Skeletal muscle satellite cell (primary cell): ENCODE data around the gene FCRL5.
"Not testable (repeated sequence)": the region's sequence is repeated elsewhere in the genome, so short reads cannot be mapped to it uniquely, and the experiment has no call there.

Source experiments
- H3K27me3 ChIP-seq: 2 replicates; pipeline ENCODE4 v1.7.0; 2013; ENCODE audit warnings: low read length; ENCODE audit not compliant: control insufficient read depth, insufficient read depth
- H3K36me3 ChIP-seq: 2 replicates; pipeline ENCODE4 v1.7.0; 2013; ENCODE audit warnings: mild to moderate bottlenecking, control low read depth, low read length; ENCODE audit not compliant: insufficient read depth
- H3K4me1 ChIP-seq: 2 replicates; pipeline ENCODE4 v1.7.0; 2013; ENCODE audit warnings: low read length; ENCODE audit not compliant: control insufficient read depth, insufficient read depth
- H3K4me2 ChIP-seq: 2 replicates; pipeline ENCODE4 v1.7.0; 2013; ENCODE audit warnings: mild to moderate bottlenecking, low read length
- H3K4me3 ChIP-seq: 2 replicates; pipeline ENCODE4 v1.7.0; 2013; ENCODE audit warnings: low read length
- H3K9ac ChIP-seq: 2 replicates; pipeline ENCODE4 v1.7.0; 2013; ENCODE audit warnings: mild to moderate bottlenecking, low read depth, low read length, moderate library complexity
- H3K9me3 ChIP-seq: replicated peaks from 2 replicates; pipeline ENCODE4 v1.7.0; 2013; ENCODE audit warnings: mild to moderate bottlenecking, control low read depth, low read length

The FCRL5 gene

DNA sequence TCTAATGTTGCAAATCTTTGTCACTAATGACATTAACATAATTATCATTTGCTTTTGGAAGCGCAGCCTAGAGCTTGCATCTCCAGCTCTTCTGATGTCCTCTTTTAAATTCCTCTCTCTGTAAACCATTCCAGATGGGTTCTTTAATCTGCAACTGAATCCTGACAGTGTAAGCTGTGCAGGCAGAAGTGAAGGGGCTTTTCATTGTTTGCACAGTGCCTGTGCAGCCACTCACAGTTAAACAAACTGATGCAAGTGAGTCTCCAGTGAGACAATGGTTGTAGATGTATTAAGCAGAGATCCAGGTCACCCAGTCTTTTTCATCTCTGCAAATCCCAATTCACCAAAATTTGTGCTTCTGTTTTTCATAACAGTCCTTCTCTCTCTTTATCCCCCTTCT, 22.5 kb upstream of the FCRL5 start:
- no peak overlapping the region for H3K9ac ChIP-seq
- H3K4me1 ChIP-seq: no peaks in the 10 kb centered on the region
- H3K36me3 ChIP-seq: no peaks in the 10 kb centered on the region
- peaks cover 7% of the 10 kb centered on the region for H3K27me3 ChIP-seq
- no peak overlapping the region for H3K4me2 ChIP-seq
- H3K4me3 ChIP-seq: no peak overlapping the region
- no peaks in the 10 kb centered on the region for H3K9me3 ChIP-seq

DNA sequence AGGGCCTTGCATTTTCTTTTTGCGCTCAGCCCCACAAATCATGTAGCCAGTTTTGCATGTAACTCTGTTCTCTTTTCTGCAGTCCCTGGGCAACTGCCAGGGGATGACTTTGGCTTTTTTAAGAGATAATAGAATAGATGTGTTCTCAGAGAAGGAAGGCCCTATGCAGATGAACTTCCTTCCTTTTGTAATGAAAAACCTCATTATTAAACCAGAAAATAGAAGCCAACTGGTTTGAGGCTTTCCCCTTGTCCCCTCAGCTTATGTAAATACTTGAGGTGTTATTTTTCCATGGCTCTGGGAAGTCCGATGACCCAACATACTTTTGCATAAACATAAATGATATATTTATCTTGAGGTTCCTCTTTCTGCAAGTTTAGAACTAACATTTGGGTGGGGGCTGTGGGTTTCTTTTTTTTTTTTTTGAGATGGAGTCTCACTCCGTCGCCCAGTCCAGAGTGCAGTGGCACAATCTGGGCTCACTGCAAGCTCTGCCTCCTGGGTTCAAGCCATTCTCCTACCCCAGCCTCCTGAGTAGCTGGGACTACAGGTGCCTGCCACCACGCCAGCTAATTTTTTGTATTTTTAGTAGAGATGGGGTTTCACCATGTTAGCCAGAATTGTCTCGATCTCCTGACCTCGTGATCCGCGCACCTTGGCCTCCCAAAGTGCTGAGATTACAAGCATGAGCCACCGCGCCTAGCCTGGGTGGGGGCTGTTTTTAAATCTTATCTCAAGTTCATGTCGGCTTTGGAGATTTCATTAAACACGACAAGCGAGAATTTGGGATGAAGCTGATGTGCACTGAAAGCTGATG, 14.4 kb upstream of the FCRL5 start:
- Histone ChIP-seq H3K9me3 (no peaks in the 10 kb centered on the region), H3K9ac (no peak overlapping the region), H3K36me3 (no peaks in the 10 kb centered on the region), H3K4me1 (no peaks in the 10 kb centered on the region), H3K27me3 (peaks cover 2% of the 10 kb centered on the region), H3K4me3 (no peak overlapping the region), H3K4me2 (no peak overlapping the region)

- peaks cover 2% of the 10 kb centered on the region for H3K27me3 ChIP-seq
- H3K9ac ChIP-seq: no peak overlapping the region
- no peak overlapping the region for H3K4me3 ChIP-seq
- H3K4me1 ChIP-seq: no peaks in the 10 kb centered on the region
- no peaks in the 10 kb centered on the region for H3K36me3 ChIP-seq
- no peak overlapping the region for H3K4me2 ChIP-seq
- no peaks in the 10 kb centered on the region for H3K9me3 ChIP-seq
These were observed 10.2 kb upstream of the FCRL5 start for GRCh38 chr1:157562515-157562914.

DNA sequence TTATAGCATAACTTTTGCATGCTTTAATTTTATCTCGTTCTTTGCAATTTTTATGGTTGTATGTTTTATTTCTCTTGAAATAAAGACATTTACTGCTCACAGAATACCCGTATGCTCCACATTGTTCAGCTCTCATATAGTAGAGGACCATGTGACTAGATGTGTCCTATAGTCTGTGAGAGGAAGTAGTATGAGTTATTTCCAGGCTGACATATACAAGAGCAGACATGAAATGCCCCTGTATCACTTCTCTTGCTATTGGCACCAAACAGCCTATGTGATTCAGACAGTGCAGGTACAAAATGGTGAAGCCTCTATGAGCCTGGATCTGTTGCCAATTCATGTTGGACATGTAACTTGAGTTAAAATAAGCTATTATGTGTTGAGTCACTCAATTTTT, 5.8 kb upstream of the FCRL5 start:
- Histone ChIP-seq H3K27me3 (peaks cover 2% of the 10 kb centered on the region), H3K4me2 (no peak overlapping the region), H3K4me1 (no peaks in the 10 kb centered on the region), H3K9ac (no peak overlapping the region), H3K36me3 (no peaks in the 10 kb centered on the region), H3K9me3 (no peaks in the 10 kb centered on the region), H3K4me3 (no peak overlapping the region)

- H3K9me3 ChIP-seq, H3K4me1 ChIP-seq: not testable (repeated sequence)
These were observed 4.2 kb downstream of the FCRL5 start for GRCh38 chr1:157548081-157548480.

DNA sequence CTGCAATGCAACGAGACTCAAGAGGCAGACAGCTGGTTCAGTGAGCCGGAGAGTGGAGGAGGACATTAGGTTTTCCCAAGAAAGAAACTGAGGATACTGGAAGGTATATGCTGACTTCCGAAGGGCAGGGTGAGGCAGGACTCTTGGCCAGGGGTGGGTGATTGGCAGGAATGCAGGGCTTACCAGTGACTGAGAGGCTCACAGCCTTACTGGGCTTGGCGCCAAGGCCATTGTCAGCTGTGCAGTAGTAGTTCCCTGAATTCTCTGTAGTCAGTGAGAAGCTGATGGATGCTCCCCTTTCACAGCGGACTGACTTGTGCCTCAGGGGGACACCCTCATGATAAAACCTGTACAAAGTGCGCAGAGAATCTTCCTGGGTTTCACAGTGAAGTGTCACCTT, 9.6 kb downstream of the FCRL5 start:
- H3K4me3 ChIP-seq: no peak overlapping the region
- H3K9me3 ChIP-seq: no peaks in the 10 kb centered on the region
- no peaks in the 10 kb centered on the region for H3K27me3 ChIP-seq
- H3K36me3 ChIP-seq: no peaks in the 10 kb centered on the region
- H3K4me2 ChIP-seq: no peak overlapping the region
- H3K4me1 ChIP-seq: no peaks in the 10 kb centered on the region
- H3K9ac ChIP-seq: no peak overlapping the region

More at GRCh38 chr1:157548081-157548480, 4.2 kb downstream of the FCRL5 start:
- H3K4me3 ChIP-seq, H3K9ac ChIP-seq, H3K4me2 ChIP-seq, H3K36me3 ChIP-seq, H3K27me3 ChIP-seq: not testable (repeated sequence)

- H3K4me3 ChIP-seq: no peak overlapping the region
- no peak overlapping the region for H3K9ac ChIP-seq
- H3K9me3 ChIP-seq: no peaks in the 10 kb centered on the region
- H3K36me3 ChIP-seq: no peaks in the 10 kb centered on the region
- H3K27me3 ChIP-seq: no peaks in the 10 kb centered on the region
- H3K4me2 ChIP-seq: no peak overlapping the region
- no peaks in the 10 kb centered on the region for H3K4me1 ChIP-seq
These were observed 11.5 kb downstream of the FCRL5 start for GRCh38 chr1:157540852-157541251.

GRCh38 chr1:157540160-157540748, 12.1 kb downstream of the FCRL5 start:
- no peak overlapping the region for H3K9ac ChIP-seq
- no peak overlapping the region for H3K4me2 ChIP-seq
- H3K4me3 ChIP-seq: no peak overlapping the region
- H3K27me3 ChIP-seq: no peaks in the 10 kb centered on the region
- H3K9me3 ChIP-seq: no peaks in the 10 kb centered on the region
- H3K36me3 ChIP-seq: no peaks in the 10 kb centered on the region
- no peaks in the 10 kb centered on the region for H3K4me1 ChIP-seq

DNA sequence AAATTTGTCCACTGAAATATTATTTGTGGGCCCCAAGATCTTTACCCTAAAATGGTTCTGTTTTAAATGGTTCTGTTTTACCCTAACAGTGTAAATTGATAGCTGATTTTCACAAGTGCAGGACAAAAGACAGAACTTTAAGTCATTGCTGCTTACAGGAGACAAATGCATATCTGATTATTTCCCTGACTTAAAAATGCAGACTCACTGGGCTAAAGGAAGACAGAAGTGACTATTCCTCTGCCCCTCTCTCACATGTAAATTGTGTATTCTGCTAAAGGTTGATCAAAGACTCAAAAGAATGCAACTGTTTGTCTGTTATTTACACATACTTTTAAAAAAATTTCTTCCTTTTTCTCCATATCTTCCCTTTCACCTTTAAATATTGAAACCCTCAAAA, 12.7 kb downstream of the FCRL5 start:
- no peaks in the 10 kb centered on the region for H3K27me3 ChIP-seq
- no peaks in the 10 kb centered on the region for H3K9me3 ChIP-seq
- H3K9ac ChIP-seq: no peak overlapping the region
- no peak overlapping the region for H3K4me2 ChIP-seq
- H3K36me3 ChIP-seq: no peaks in the 10 kb centered on the region
- no peak overlapping the region for H3K4me3 ChIP-seq
- no peaks in the 10 kb centered on the region for H3K4me1 ChIP-seq

- no peak overlapping the region for H3K4me3 ChIP-seq
- H3K4me1 ChIP-seq: no peaks in the 10 kb centered on the region
- H3K27me3 ChIP-seq: no peaks in the 10 kb centered on the region
- no peak overlapping the region for H3K9ac ChIP-seq
- H3K4me2 ChIP-seq: no peak overlapping the region
- no peaks in the 10 kb centered on the region for H3K36me3 ChIP-seq
- no peaks in the 10 kb centered on the region for H3K9me3 ChIP-seq
These were observed 19.7 kb downstream of the FCRL5 start for GRCh38 chr1:157532569-157532968.

DNA sequence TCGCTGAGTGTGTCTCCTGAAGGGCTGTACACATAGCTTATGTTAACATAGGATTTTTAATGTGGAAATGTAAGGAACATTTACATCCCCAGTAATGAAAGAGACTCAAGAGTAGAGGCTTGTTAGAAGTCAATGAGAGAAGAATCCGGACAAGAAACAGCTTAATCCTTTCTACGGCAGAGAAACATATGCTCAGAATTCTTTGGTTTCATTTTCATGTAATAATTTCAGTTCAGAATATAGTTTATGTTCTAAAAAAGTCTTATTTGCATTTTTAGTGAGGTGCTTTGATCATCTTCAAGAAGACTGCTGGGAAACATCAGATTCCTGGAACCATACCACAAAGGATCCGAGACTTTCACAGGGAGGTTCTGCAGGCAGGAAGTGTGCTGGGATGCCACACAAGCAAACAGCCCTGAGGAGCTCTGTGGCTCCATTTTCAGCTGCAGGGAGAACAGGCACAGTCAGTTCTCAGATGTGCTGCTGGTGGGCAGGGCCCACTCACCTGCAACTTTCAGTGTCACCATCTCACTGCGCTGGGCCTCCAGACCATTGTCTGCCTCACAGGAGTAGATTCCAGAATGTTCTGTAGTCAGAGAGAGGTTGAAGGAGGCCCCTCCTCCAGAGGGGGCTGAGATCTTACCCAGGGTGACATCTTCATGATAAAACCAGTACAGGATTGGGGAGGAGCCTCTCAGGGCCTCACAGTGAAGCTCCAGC, 28.4 kb downstream of the FCRL5 start:
- no peaks in the 10 kb centered on the region for H3K36me3 ChIP-seq
- no peak overlapping the region for H3K4me3 ChIP-seq
- H3K9me3 ChIP-seq: no peaks in the 10 kb centered on the region
- H3K4me2 ChIP-seq: no peak overlapping the region
- no peaks in the 10 kb centered on the region for H3K4me1 ChIP-seq
- no peaks in the 10 kb centered on the region for H3K27me3 ChIP-seq
- H3K9ac ChIP-seq: no peak overlapping the region
